ENCODE results near the gene LRBA.
"Not testable (repeated sequence)": the region's sequence is repeated elsewhere in the genome, so short reads cannot be mapped to it uniquely, and the experiment has no call there.

DNA sequence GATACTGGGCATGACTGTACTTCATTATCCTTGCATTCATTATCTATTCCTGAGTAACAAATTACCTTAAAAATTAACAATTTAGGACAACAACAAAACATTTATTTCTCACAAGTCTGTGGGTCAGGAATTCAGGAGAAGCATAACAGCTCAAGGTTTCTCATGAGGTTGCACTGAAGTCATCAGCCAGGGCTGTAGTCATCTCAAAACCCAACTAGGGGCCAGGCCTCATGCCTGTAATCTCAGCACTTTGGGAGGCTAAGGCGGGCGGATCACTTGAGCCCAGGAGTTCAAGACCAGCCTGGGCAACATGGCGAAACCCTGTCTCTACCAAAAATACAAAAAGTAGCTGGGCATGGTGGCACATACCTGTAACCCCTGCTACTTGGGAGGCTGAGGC, 48.1 kb upstream of the LRBA start:
- TF ChIP-seq, protein P1, sequence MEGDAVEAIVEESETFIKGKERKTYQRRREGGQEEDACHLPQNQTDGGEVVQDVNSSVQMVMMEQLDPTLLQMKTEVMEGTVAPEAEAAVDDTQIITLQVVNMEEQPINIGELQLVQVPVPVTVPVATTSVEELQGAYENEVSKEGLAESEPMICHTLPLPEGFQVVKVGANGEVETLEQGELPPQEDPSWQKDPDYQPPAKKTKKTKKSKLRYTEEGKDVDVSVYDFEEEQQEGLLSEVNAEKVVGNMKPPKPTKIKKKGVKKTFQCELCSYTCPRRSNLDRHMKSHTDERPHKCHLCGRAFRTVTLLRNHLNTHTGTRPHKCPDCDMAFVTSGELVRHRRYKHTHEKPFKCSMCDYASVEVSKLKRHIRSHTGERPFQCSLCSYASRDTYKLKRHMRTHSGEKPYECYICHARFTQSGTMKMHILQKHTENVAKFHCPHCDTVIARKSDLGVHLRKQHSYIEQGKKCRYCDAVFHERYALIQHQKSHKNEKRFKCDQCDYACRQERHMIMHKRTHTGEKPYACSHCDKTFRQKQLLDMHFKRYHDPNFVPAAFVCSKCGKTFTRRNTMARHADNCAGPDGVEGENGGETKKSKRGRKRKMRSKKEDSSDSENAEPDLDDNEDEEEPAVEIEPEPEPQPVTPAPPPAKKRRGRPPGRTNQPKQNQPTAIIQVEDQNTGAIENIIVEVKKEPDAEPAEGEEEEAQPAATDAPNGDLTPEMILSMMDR (IDR thresholded peaks at IDR 0.05) = not testable (repeated sequence)
- not testable (repeated sequence) for TF ChIP-seq POLR2A (IDR thresholded peaks at IDR 0.05; ENCODE audit: low read depth); EP300 (IDR thresholded peaks at IDR 0.05); POLR2AphosphoS5 (IDR thresholded peaks at IDR 0.05)
